Keratinocyte (primary cell): ENCODE results near the gene BMX. TPM values are rescaled to one million over a fixed set of nuclear protein-coding genes. Genes with fewer than 3 reads are reported as not detected.

Experiments used
- DNase-seq: peaks from one replicate; pipeline ENCODE4 v3.0.0-alpha.2; 2011; ENCODE audit warnings: low read depth, missing footprints, low spot score
- FAIRE-seq: peaks from 2 replicates; lab custom pipeline; 2011; peaks lifted over from hg19 to GRCh38; lab: Jason Lieb, UNC
- H2AFZ ChIP-seq: 2 replicates; pipeline ENCODE4 v1.6.0; 2012; ENCODE audit warnings: low read length, control low read depth, inconsistent platforms; ENCODE audit not compliant: control insufficient read depth
- H3K27ac ChIP-seq: 2 replicates; pipeline ENCODE4 v1.5.1; 2011; ENCODE audit warnings: low read length; ENCODE audit not compliant: control insufficient read depth, insufficient read depth
- H3K27me3 ChIP-seq: 3 replicates; pipeline ENCODE4 v1.6.0; 2011; ENCODE audit warnings: low read length; ENCODE audit not compliant: control insufficient read depth, insufficient read depth; ENCODE audit errors: extremely low read depth
- H3K36me3 ChIP-seq, 2 experiments: 2 replicates in 1 of 2; 3 replicates in 1 of 2; pipeline ENCODE4 v1.5.1; 2011; ENCODE audit warnings: low read length in 2 of 2, mild to moderate bottlenecking in 1 of 2; ENCODE audit not compliant: control insufficient read depth in 2 of 2, insufficient read depth in 2 of 2; ENCODE audit errors: extremely low read depth in 1 of 2
- H3K4me1 ChIP-seq: 3 replicates; pipeline ENCODE4 v1.5.1; 2011; ENCODE audit warnings: low read length; ENCODE audit not compliant: control insufficient read depth, insufficient read depth; ENCODE audit errors: extremely low read depth
- H3K4me2 ChIP-seq: 3 replicates; pipeline ENCODE4 v1.6.0; 2011; ENCODE audit warnings: low read depth, low read length; ENCODE audit not compliant: control insufficient read depth, insufficient read depth; ENCODE audit errors: extremely low read depth
- H3K4me3 ChIP-seq, 3 experiments: fragments of 200-600 bp in 1 of 3; sonication (generic) in 1 of 3; 2 replicates in 2 of 3; 3 replicates in 1 of 3; pipeline ENCODE4 v1.5.1; 2011 to 2016; ENCODE audit warnings: low read length in 3 of 3, mild to moderate bottlenecking in 3 of 3, control low read depth in 2 of 3, inconsistent platforms in 1 of 3, low read depth in 1 of 3, mixed read lengths in 1 of 3, mixed run types in 1 of 3, moderate library complexity in 1 of 3; ENCODE audit not compliant: control insufficient read depth in 2 of 3, insufficient read depth in 2 of 3; ENCODE audit errors: extremely low read depth in 1 of 3
- H3K79me2 ChIP-seq: 2 replicates; pipeline ENCODE4 v1.6.0; 2012; ENCODE audit warnings: low read length; ENCODE audit not compliant: control insufficient read depth, insufficient read depth
- H3K9ac ChIP-seq: 3 replicates; pipeline ENCODE4 v1.6.0; 2011; ENCODE audit warnings: low read length; ENCODE audit not compliant: control insufficient read depth, insufficient read depth; ENCODE audit errors: extremely low read depth
- H3K9me1 ChIP-seq: 3 replicates; pipeline ENCODE4 v1.6.0; 2011; ENCODE audit warnings: low read length; ENCODE audit not compliant: control insufficient read depth, insufficient read depth; ENCODE audit errors: extremely low read depth
- H3K9me3 ChIP-seq: 2 replicates; pipeline ENCODE4 v1.5.1; 2012; ENCODE audit warnings: low read depth, low read length; ENCODE audit not compliant: control insufficient read depth
- H4K20me1 ChIP-seq: 3 replicates; pipeline ENCODE4 v1.6.0; 2011; ENCODE audit warnings: low read length; ENCODE audit not compliant: control insufficient read depth, insufficient read depth; ENCODE audit errors: extremely low read depth
- CTCF ChIP-seq, 3 experiments: IDR thresholded peaks in 1 of 3; conservative IDR thresholded peaks in 1 of 3; optimal IDR thresholded peaks in 1 of 3; 2 replicates in 2 of 3; 3 replicates in 1 of 3; pipeline versions ENCODE3 to v1.5.1; 2011; ENCODE audit warnings: low read length in 3 of 3, mild to moderate bottlenecking in 3 of 3, moderate library complexity in 2 of 3, control low read depth in 1 of 3, inconsistent platforms in 1 of 3; ENCODE audit not compliant: insufficient read depth in 2 of 3; ENCODE audit errors: extremely low read depth in 1 of 3
- EZH2 ChIP-seq: IDR thresholded peaks from one replicate; pipeline ENCODE4 v1.6.1; 2012; ENCODE audit warnings: inconsistent platforms, mild to moderate bottlenecking, low read length, moderate library complexity
- dilution Hi-C: fragments of 300-500 bp; cut with MboI; formaldehyde crosslinking; loops from one replicate; pipeline ENCODE4 v1.7.0; 2020; ENCODE audit warnings: low sequenced_read_pairs; ENCODE audit not compliant: extremely low pct_ligation_motif_present
- polyA plus RNA-seq, 5 experiments: library from polyadenylated mRNA; depleted of rRNA in 3 of 5; stranded (reverse) in 3 of 5; stranded (forward) in 1 of 5; unstranded in 1 of 5; fragments of >200 nt; gene quantifications; 1 replicate in 1 of 5; 2 replicates in 3 of 5; 3 replicates in 1 of 5; pipeline versions ENCODE4 v1.2.1 to v1.2.3, GENCODE V29; 2011 to 2012; ENCODE audit warnings: missing spikeins in 2 of 5, low read depth in 1 of 5, low replicate concordance in 1 of 5

BMX gene
- polyA plus RNA-seq, 1 donor (not counting 4 experiments of a cell fraction or from before 2014, with no cell fraction given), result 0.09 TPM

- dilution Hi-C loops, result loop anchor here (25.0 kb wide), 2 partner anchors 104 to 196 kb away; partner anchors contain the start of gene CLTRN
- Histone ChIP-seq H3K4me2 (no peak overlapping the region), H3K4me1 (peaks cover under 1% of the 10 kb centered on the region), H3K9me3 (no peaks in the 10 kb centered on the region), H3K36me3 (no peaks in the 10 kb centered on the region), H3K9me1 (no peaks in the 10 kb centered on the region), H3K79me2 (no peaks in the 10 kb centered on the region), H3K27ac (no peak overlapping the region), H3K9ac (no peak overlapping the region), H4K20me1 (no peaks in the 10 kb centered on the region), H3K4me3 (no peak overlapping the region), H2AFZ (no peak overlapping the region), H3K27me3 (no peaks in the 10 kb centered on the region)
- DNase-seq (no peak), FAIRE-seq (no peak)
- TF ChIP-seq EZH2 (no peak), CTCF (optimal IDR thresholded peaks at IDR 0.05 in 1 of 3, IDR thresholded peaks at IDR 0.05 in 1 of 3, conservative IDR thresholded peaks at IDR 0.05 in 1 of 3; ENCODE audit: extremely low read depth in 1 of 3, insufficient read depth in 2 of 3, low read length in 3 of 3) (peak; percentile 34 to 36 (median 34))
These were observed 34.5 kb upstream of the BMX start for GRCh38 chrX:15465896-15466651.

GRCh38 chrX:15468036-15468435 lies 32.6 kb upstream of the BMX start:
- no peaks in the 10 kb centered on the region for H3K9me1 ChIP-seq
- H4K20me1 ChIP-seq, result no peaks in the 10 kb centered on the region
- no peaks in the 10 kb centered on the region for H3K9me3 ChIP-seq
- no peaks in the 10 kb centered on the region for H3K27me3 ChIP-seq
- H2AFZ ChIP-seq, result peak overlapping the region; percentile 49
- H3K79me2 ChIP-seq, result no peaks in the 10 kb centered on the region
- FAIRE-seq (peak; percentile 84), DNase-seq (no peak)
- H3K27ac ChIP-seq, result no peak overlapping the region
- peak; percentile 15 to 63 (median 43) for TF ChIP-seq CTCF (optimal IDR thresholded peaks at IDR 0.05 in 1 of 3, IDR thresholded peaks at IDR 0.05 in 1 of 3, conservative IDR thresholded peaks at IDR 0.05 in 1 of 3; ENCODE audit: extremely low read depth in 1 of 3, insufficient read depth in 2 of 3, low read length in 3 of 3)
- no peak for TF ChIP-seq EZH2
- no peaks in the 10 kb centered on the region for H3K36me3 ChIP-seq
- no peak overlapping the region for H3K4me2 ChIP-seq
- H3K4me1 ChIP-seq, result peaks cover 4% of the 10 kb centered on the region
- dilution Hi-C loops, result loop anchor here (25.0 kb wide), 2 partner anchors 106 to 194 kb away; partner anchors contain the start of gene CLTRN
- H3K4me3 ChIP-seq, result no peak overlapping the region
- no peak overlapping the region for H3K9ac ChIP-seq
